H1 (cell line): Measurements from ENCODE around the gene STAT1. TPM values are rescaled to one million over a fixed set of nuclear protein-coding genes. Genes with fewer than 3 reads are reported as not detected.

Experiments used
- EGR1 ChIP-seq: IDR thresholded peaks from 2 replicates; pipeline ENCODE4 v1.6.1; 2011; ENCODE audit warnings: low read depth, low read length, borderline replicate concordance
- KDM1A ChIP-seq: fragments of 200-600, 300-600 bp; sonication (generic); IDR thresholded peaks from 2 replicates; pipeline ENCODE4 v1.7.1; 2016; ENCODE audit warnings: mild to moderate bottlenecking, low read length, borderline replicate concordance
- POLR2AphosphoS5 ChIP-seq: IDR thresholded peaks from 2 replicates; pipeline ENCODE4 v1.6.1; 2011; ENCODE audit warnings: low read depth, low read length
- TAF1 ChIP-seq: IDR thresholded peaks from 2 replicates; pipeline ENCODE4 v1.6.1; 2011; ENCODE audit warnings: mild to moderate bottlenecking, low read depth, low read length
- TEAD4 ChIP-seq: IDR thresholded peaks from 2 replicates; pipeline ENCODE4 v1.6.1; 2012; ENCODE audit warnings: low read depth, low read length, inconsistent platforms, mixed read lengths
- polyA plus RNA-seq, 7 experiments: library from polyadenylated mRNA; depleted of rRNA in 3 of 7; stranded (reverse) in 5 of 7; unstranded in 2 of 7; fragments of >200 nt in 5 of 7; fragments of 200-250 nt in 2 of 7; gene quantifications; 1 replicate in 5 of 7; 2 replicates in 1 of 7; 4 replicates in 1 of 7; pipeline versions ENCODE4 v1.2.1 to v1.2.3, GENCODE V29; 2011 to 2013; ENCODE audit warnings: missing spikeins in 2 of 7, mixed read lengths in 2 of 7
- total RNA-seq: library from RNA; stranded (reverse); fragmentation: NEBNext Ultra II Directional; extraction: Animal tissue kit (Norgen Biotek cat#: 25700); gene quantifications from 2 replicates; pipeline ENCODE4 v1.2.1, GENCODE V29; 2021

Gene STAT1
- total and polyA plus RNA-seq, 2 of the 8 experiments (the other 6 are each of a cell fraction or from before 2014, with no cell fraction given), result 20.3 to 43.0 TPM

DNA sequence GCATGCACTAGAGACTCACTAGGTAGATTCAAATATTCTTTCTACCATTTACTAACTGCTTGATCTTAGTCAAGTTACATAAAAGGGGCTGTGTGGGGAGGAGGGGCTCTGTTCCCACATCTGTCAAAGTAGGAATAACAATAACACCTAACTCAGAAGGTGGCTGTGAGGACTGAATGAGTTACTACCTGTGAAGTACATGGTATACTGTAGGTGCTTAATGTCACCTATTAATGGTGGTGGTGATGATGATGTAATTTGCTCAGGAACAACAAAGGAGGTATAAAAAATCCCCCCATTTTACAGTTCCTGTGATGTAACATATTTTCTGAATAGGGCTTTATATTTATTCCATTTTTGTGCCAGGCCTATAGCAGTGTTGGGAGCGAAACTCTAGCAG, 40.7 kb downstream of the STAT1 start (continued):
- no peak for TF ChIP-seq KDM1A
- no peak for TF ChIP-seq EGR1
- no peak for TF ChIP-seq TEAD4
- TF ChIP-seq TAF1, result no peak
- TF ChIP-seq POLR2AphosphoS5, result no peak
- TF ChIP-seq, all 59 proteins: peak for 0
